HEK293 (cell line): Measurements from ENCODE around the gene PFDN1.
A peak's percentile ranks its signal among the peaks of the same experiment; 100 is the strongest.

Experiments
- CTCF ChIA-PET: fragments of 350-600 bp; formaldehyde crosslinking; extraction: SDS; loops from one replicate; lab custom pipeline; 2021; ENCODE audit warnings: antibody characterized with exemption; lab: Yijun Ruan, JAX
- POLR2A ChIA-PET: fragments of 300-600 bp; formaldehyde crosslinking; extraction: SDS; loops from one replicate; lab custom pipeline; 2020; ENCODE audit warnings: antibody characterized with exemption, inconsistent platforms; lab: Yijun Ruan, JAX
- H3K27ac ChIP-seq: fragments of 200-500 bp; sonication (Bioruptor generic); 2 replicates; pipeline ENCODE4 v1.5.1; 2014; ENCODE audit warnings: low read depth, low read length, control low read depth, inconsistent platforms; ENCODE audit errors: extremely low read depth
- H3K36me3 ChIP-seq, 2 experiments: fragments of 200-500 bp in 1 of 2; sonication (Bioruptor generic) in 1 of 2; 1 replicate in 1 of 2; 2 replicates in 1 of 2; pipeline ENCODE4 v1.5.1; 2014 to 2017; ENCODE audit warnings: inconsistent platforms in 2 of 2, low read length in 2 of 2; ENCODE audit not compliant: control insufficient read depth in 2 of 2, insufficient read depth in 1 of 2
- H3K4me1 ChIP-seq: fragments of 200-500 bp; sonication (Bioruptor generic); 2 replicates; pipeline ENCODE4 v1.5.1; 2014; ENCODE audit warnings: mild to moderate bottlenecking, low read length, inconsistent platforms; ENCODE audit not compliant: control insufficient read depth, insufficient read depth
- H3K4me3 ChIP-seq: 2 replicates; pipeline ENCODE4 v1.5.1; 2011; ENCODE audit warnings: low read depth, mild to moderate bottlenecking, control low read depth, low read length, moderate library complexity
- H3K9me3 ChIP-seq: fragments of 200-500 bp; sonication (Bioruptor generic); 2 replicates; pipeline ENCODE4 v1.5.1; 2014; ENCODE audit warnings: low read depth, low read length, inconsistent platforms; ENCODE audit not compliant: control insufficient read depth, insufficient read depth
- BCL11B ChIP-seq: fragments of 450-650 bp; formaldehyde crosslinking; IDR thresholded peaks from 2 replicates; pipeline ENCODE4 v1.5.1; 2016; ENCODE audit warnings: low read depth, missing biosample characterization, missing genetic modification characterization
- GLI4 ChIP-seq: fragments of 450-650 bp; formaldehyde crosslinking; IDR thresholded peaks from 2 replicates; pipeline ENCODE4 v1.5.1; 2016; ENCODE audit warnings: missing biosample characterization, missing genetic modification characterization
- KLF8 ChIP-seq: fragments of 450-650 bp; formaldehyde crosslinking; IDR thresholded peaks from 2 replicates; pipeline ENCODE4 v1.5.1; 2016; ENCODE audit warnings: missing biosample characterization, missing genetic modification characterization
- KLF9 ChIP-seq: fragments of 450-650 bp; formaldehyde crosslinking; IDR thresholded peaks from 2 replicates; pipeline ENCODE4 v1.5.1; 2016; ENCODE audit warnings: missing biosample characterization, missing genetic modification characterization, low read depth
- PRDM10 ChIP-seq: fragments of 450-650 bp; formaldehyde crosslinking; IDR thresholded peaks from 2 replicates; pipeline ENCODE4 v1.5.1; 2016; ENCODE audit warnings: missing biosample characterization, missing genetic modification characterization
- PRDM6 ChIP-seq: fragments of 450-650 bp; formaldehyde crosslinking; IDR thresholded peaks from 2 replicates; pipeline ENCODE4 v1.5.1; 2017; ENCODE audit warnings: missing biosample characterization, missing genetic modification characterization
- YY1 ChIP-seq: fragments of 450-650 bp; formaldehyde crosslinking; IDR thresholded peaks from 2 replicates; pipeline ENCODE4 v1.5.1; 2018; ENCODE audit warnings: missing biosample characterization, missing genetic modification characterization
- ZBTB10 ChIP-seq: fragments of 450-650 bp; formaldehyde crosslinking; IDR thresholded peaks from 2 replicates; pipeline ENCODE4 v1.5.1; 2016; ENCODE audit warnings: missing biosample characterization, missing genetic modification characterization
- ZBTB44 ChIP-seq: fragments of 450-650 bp; IDR thresholded peaks from 2 replicates; pipeline ENCODE4 v1.5.1; 2018; ENCODE audit warnings: missing biosample characterization, mild to moderate bottlenecking, missing genetic modification characterization
- ZFP69B ChIP-seq: fragments of 450-650 bp; formaldehyde crosslinking; IDR thresholded peaks from 2 replicates; pipeline ENCODE4 v1.5.1; 2016; ENCODE audit warnings: missing biosample characterization, missing genetic modification characterization
- ZIC2 ChIP-seq: fragments of 450-650 bp; formaldehyde crosslinking; IDR thresholded peaks from 2 replicates; pipeline ENCODE4 v1.5.1; 2016; ENCODE audit warnings: missing biosample characterization, missing genetic modification characterization
- ZNF184 ChIP-seq: fragments of 450-650 bp; IDR thresholded peaks from 2 replicates; pipeline ENCODE4 v1.5.1; 2018; ENCODE audit warnings: missing biosample characterization, mild to moderate bottlenecking, missing genetic modification characterization
- ZNF2 ChIP-seq: fragments of 450-650 bp; formaldehyde crosslinking; IDR thresholded peaks from 2 replicates; pipeline ENCODE4 v1.5.1; 2016; ENCODE audit warnings: missing biosample characterization, missing genetic modification characterization
- ZNF266 ChIP-seq: fragments of 450-650 bp; formaldehyde crosslinking; IDR thresholded peaks from 2 replicates; pipeline ENCODE4 v1.5.1; 2016; ENCODE audit warnings: missing biosample characterization, missing genetic modification characterization, low read depth
- ZNF362 ChIP-seq: fragments of 450-650 bp; formaldehyde crosslinking; IDR thresholded peaks from 2 replicates; pipeline ENCODE4 v1.5.1; 2016; ENCODE audit warnings: missing biosample characterization, missing genetic modification characterization
- ZNF433 ChIP-seq: fragments of 450-650 bp; formaldehyde crosslinking; IDR thresholded peaks from 2 replicates; pipeline ENCODE4 v1.5.1; 2016; ENCODE audit warnings: missing biosample characterization, missing genetic modification characterization, low read depth
- ZNF529 ChIP-seq: fragments of 450-650 bp; formaldehyde crosslinking; IDR thresholded peaks from 2 replicates; pipeline ENCODE4 v1.5.1; 2017; ENCODE audit warnings: missing genetic modification characterization, missing biosample characterization; ENCODE audit not compliant: insufficient replicate concordance
- ZNF530 ChIP-seq: fragments of 450-650 bp; formaldehyde crosslinking; IDR thresholded peaks from 2 replicates; pipeline ENCODE4 v1.5.1; 2016; ENCODE audit warnings: low read depth, missing biosample characterization, missing genetic modification characterization
- ZNF558 ChIP-seq: fragments of 450-650 bp; formaldehyde crosslinking; IDR thresholded peaks from 2 replicates; pipeline ENCODE4 v1.5.1; 2016; ENCODE audit warnings: missing biosample characterization, missing genetic modification characterization
- ZNF596 ChIP-seq: fragments of 450-650 bp; IDR thresholded peaks from 2 replicates; pipeline ENCODE4 v1.5.0; 2018; ENCODE audit warnings: missing biosample characterization, mild to moderate bottlenecking, missing genetic modification characterization, moderate library complexity
- ZNF610 ChIP-seq: fragments of 450-650 bp; formaldehyde crosslinking; IDR thresholded peaks from 2 replicates; pipeline ENCODE4 v1.5.1; 2016; ENCODE audit warnings: missing biosample characterization, missing genetic modification characterization, borderline replicate concordance
- ZNF660 ChIP-seq: fragments of 450-650 bp; IDR thresholded peaks from 2 replicates; pipeline ENCODE4 v1.5.1; 2018; ENCODE audit warnings: missing biosample characterization, mild to moderate bottlenecking, missing genetic modification characterization
- ZNF670 ChIP-seq: fragments of 450-650 bp; formaldehyde crosslinking; IDR thresholded peaks from 2 replicates; pipeline ENCODE4 v1.5.1; 2016; ENCODE audit warnings: missing biosample characterization, missing genetic modification characterization, low read depth
- ZNF791 ChIP-seq: fragments of 450-650 bp; formaldehyde crosslinking; IDR thresholded peaks from 2 replicates; pipeline ENCODE4 v1.5.1; 2016; ENCODE audit warnings: missing biosample characterization, missing genetic modification characterization

PFDN1 gene

GRCh38 chr5:140252470-140253126, 50.3 kb downstream of the PFDN1 start:
- H3K27ac ChIP-seq = no peak overlapping the region
- no peaks in the 10 kb centered on the region for H3K9me3 ChIP-seq
- H3K36me3 ChIP-seq = peaks cover 7 to 23% of the 10 kb centered on the region in 2 experiments
- ChIA-PET POLR2A (interaction anchor here (0.6 to 1.5 kb wide), 2 partner anchors 9 to 94 kb away, joined by 5 to 6 read pairs; partner anchors contain the start of gene HBEGF), CTCF (interaction anchor here (0.9 to 5.8 kb wide), 9 partner anchors 7 to 103 kb away, joined by 3 to 51 read pairs (median 6); partner anchors contain the start of gene HBEGF)
- H3K4me3 ChIP-seq = no peak overlapping the region
- TF ChIP-seq ZNF610 (no peak), PRDM10 (peak; percentile 74)
- H3K4me1 ChIP-seq = no peaks in the 10 kb centered on the region

- Histone ChIP-seq H3K9me3 (no peaks in the 10 kb centered on the region), H3K4me1 (peaks cover 3% of the 10 kb centered on the region; the same call in 1 of the 2 replicates), H3K36me3 (peaks cover 7 to 22% of the 10 kb centered on the region in 2 experiments), H3K27ac (no peak overlapping the region), H3K4me3 (no peak overlapping the region)
- ChIA-PET CTCF (interaction anchor here (0.9 to 2.0 kb wide), 6 partner anchors 9 to 104 kb away, joined by 3 to 7 read pairs (median 4); partner anchors contain the start of gene HBEGF), POLR2A (interaction anchor here (1.5 kb wide), 1 partner anchor 95 kb away, joined by 6 read pairs; the partner anchor contains the start of gene HBEGF)
- TF ChIP-seq ZNF670 (tag by site-specific recombination) (no peak), ZNF530 (no peak), ZNF2 (no peak), ZNF660 (tag by site-specific recombination) (peak; percentile 32; the same call in 1 of the 2 replicates), YY1 (tag by site-specific recombination) (no peak), ZNF596 (tag by site-specific recombination) (no peak), ZNF362 (tag by site-specific recombination) (peak; percentile 87), BCL11B (tag by site-specific recombination) (no peak), ZFP69B (tag by site-specific recombination) (no peak), PRDM6 (tag by site-specific recombination) (no peak), ZBTB44 (tag by site-specific recombination) (no peak), GLI4 (no peak), ZNF558 (tag by site-specific recombination) (no peak), ZIC2 (tag by site-specific recombination) (peak; percentile 84), ZNF184 (tag by site-specific recombination) (no peak), KLF9 (tag by site-specific recombination) (no peak), ZNF266 (no peak), ZBTB10 (tag by site-specific recombination) (no peak), KLF8 (tag by site-specific recombination) (no peak), ZNF433 (tag by site-specific recombination) (no peak), ZNF529 (tag by site-specific recombination) (no peak), ZNF791 (tag by site-specific recombination) (no peak)
Measured at GRCh38 chr5:140251527-140251973, 51.4 kb downstream of the PFDN1 start.
